MV-4-11 (cell line): ENCODE measurements around the gene DNER.

Experiments
- DNase-seq: peaks from one replicate; lab custom pipeline; 2025; lab: John Stamatoyannopoulos, UW

Gene DNER

GRCh38 chr2:229486673-229487072 is 227.7 kb downstream of the DNER start:
- DNase-seq, result no peak

- no peak for DNase-seq
Measured at GRCh38 chr2:229485857-229486256, 228.5 kb downstream of the DNER start.

- no peak for DNase-seq
Measured at GRCh38 chr2:229477269-229477755, 237.0 kb downstream of the DNER start.

GRCh38 chr2:229475778-229476177 is 238.6 kb downstream of the DNER start:
- DNase-seq, result no peak

GRCh38 chr2:229474125-229474524 is 240.2 kb downstream of the DNER start:
- no peak for DNase-seq

GRCh38 chr2:229470781-229471180 is 243.6 kb downstream of the DNER start:
- no peak for DNase-seq

- no peak for DNase-seq
Measured at GRCh38 chr2:229467783-229468182, 246.6 kb downstream of the DNER start.

- no peak for DNase-seq
Measured at GRCh38 chr2:229463841-229464346, 250.5 kb downstream of the DNER start.

- no peak for DNase-seq
Measured at GRCh38 chr2:229462112-229462511, 252.2 kb downstream of the DNER start.

- DNase-seq, result no peak
Measured at GRCh38 chr2:229456091-229456490, 258.3 kb downstream of the DNER start.

GRCh38 chr2:229454934-229455631 is 259.3 kb downstream of the DNER start:
- DNase-seq, result no peak

- DNase-seq, result no peak
Measured at GRCh38 chr2:229453230-229453629, 261.1 kb downstream of the DNER start.

GRCh38 chr2:229451852-229452251 is 262.5 kb downstream of the DNER start:
- no peak for DNase-seq

- DNase-seq, result no peak
Measured at GRCh38 chr2:229447227-229447626, 267.1 kb downstream of the DNER start.

- no peak for DNase-seq
Measured at GRCh38 chr2:229446350-229446749, 268.0 kb downstream of the DNER start.

GRCh38 chr2:229445501-229446211 is 268.7 kb downstream of the DNER start:
- no peak for DNase-seq

- DNase-seq, result peak; percentile 42
Measured at GRCh38 chr2:229445019-229445418, 269.3 kb downstream of the DNER start.

- DNase-seq, result no peak
Measured at GRCh38 chr2:229443546-229444268, 270.6 kb downstream of the DNER start.

GRCh38 chr2:229443141-229443540 is 271.2 kb downstream of the DNER start:
- no peak for DNase-seq

GRCh38 chr2:229438430-229439159 is 275.8 kb downstream of the DNER start:
- DNase-seq, result no peak

- no peak for DNase-seq
Measured at GRCh38 chr2:229437467-229437866, 276.9 kb downstream of the DNER start.

- DNase-seq, result no peak
Measured at GRCh38 chr2:229434187-229434586, 280.2 kb downstream of the DNER start.
